D721Med (cell line): ENCODE measurements around the gene UBASH3B.

ENCODE experiments used
- DNase-seq: peaks from one replicate; pipeline ENCODE4 v3.0.0; 2011; ENCODE audit warnings: low spot score; ENCODE audit not compliant: insufficient read length
- FAIRE-seq: peaks from 2 replicates; lab custom pipeline; 2011; peaks lifted over from hg19 to GRCh38; lab: Jason Lieb, UNC
- TF ChIP-seq, protein P1 (sequence below): IDR thresholded peaks from 2 replicates; pipeline ENCODE4 v1.5.1; 2012; ENCODE audit warnings: mild to moderate bottlenecking, control low read depth; ENCODE audit not compliant: insufficient read depth; ENCODE audit errors: missing control alignments

Gene UBASH3B

DNA sequence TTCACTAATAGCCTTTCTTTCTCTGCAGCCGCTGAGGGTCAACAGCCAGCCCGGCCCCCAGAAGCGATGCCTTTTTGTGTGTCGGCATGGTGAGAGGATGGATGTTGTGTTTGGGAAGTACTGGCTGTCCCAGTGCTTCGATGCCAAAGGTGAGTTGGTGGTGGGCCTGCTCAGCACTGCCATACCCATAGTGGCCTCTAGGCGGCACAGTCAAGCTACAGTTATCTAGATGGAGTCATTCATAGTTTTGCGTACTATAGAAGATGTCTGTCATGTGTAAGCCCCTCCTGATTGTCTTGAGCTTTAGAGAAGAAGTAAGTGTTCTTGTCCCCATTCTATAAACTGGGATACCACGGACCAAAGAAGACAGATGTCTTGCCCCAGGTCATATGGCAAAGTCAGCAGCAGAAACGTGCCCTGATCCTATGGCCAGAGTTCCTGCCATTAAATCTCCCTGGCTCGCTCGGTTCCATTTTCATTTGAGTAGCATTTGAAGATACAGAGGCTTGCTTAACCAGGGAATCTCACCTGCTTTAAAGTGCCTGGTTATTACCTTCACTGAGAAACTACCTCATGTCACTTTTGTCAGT lies 140.7 kb downstream of the UBASH3B start:
- no peak for FAIRE-seq

DNA sequence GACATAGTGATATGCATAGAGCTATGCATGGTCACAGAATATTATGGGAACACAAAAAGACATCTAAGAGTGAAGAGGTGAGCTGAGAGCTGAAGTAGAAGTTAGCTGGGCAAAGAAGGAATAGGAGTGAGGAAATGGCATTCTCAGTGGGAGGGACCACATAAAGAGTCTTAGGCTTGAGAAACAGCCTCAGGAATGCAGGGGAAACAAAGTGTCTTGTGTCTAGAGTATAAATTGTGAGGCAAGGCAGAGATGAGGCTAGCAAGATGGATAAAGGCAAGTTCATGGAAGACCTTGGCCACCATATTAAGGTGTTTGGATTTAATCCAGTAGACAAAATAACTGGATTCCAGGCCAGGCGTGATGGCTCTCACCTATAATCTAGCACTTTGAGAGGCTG lies 142.1 kb downstream of the UBASH3B start:
- FAIRE-seq, result no peak
- TF ChIP-seq, protein P1, sequence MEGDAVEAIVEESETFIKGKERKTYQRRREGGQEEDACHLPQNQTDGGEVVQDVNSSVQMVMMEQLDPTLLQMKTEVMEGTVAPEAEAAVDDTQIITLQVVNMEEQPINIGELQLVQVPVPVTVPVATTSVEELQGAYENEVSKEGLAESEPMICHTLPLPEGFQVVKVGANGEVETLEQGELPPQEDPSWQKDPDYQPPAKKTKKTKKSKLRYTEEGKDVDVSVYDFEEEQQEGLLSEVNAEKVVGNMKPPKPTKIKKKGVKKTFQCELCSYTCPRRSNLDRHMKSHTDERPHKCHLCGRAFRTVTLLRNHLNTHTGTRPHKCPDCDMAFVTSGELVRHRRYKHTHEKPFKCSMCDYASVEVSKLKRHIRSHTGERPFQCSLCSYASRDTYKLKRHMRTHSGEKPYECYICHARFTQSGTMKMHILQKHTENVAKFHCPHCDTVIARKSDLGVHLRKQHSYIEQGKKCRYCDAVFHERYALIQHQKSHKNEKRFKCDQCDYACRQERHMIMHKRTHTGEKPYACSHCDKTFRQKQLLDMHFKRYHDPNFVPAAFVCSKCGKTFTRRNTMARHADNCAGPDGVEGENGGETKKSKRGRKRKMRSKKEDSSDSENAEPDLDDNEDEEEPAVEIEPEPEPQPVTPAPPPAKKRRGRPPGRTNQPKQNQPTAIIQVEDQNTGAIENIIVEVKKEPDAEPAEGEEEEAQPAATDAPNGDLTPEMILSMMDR, result no peak
- DNase-seq, result no peak

More for the DNA sequence above, 140.7 kb downstream of the UBASH3B start:
- TF ChIP-seq, protein P1, result peak; percentile 50
- no peak for DNase-seq

DNA sequence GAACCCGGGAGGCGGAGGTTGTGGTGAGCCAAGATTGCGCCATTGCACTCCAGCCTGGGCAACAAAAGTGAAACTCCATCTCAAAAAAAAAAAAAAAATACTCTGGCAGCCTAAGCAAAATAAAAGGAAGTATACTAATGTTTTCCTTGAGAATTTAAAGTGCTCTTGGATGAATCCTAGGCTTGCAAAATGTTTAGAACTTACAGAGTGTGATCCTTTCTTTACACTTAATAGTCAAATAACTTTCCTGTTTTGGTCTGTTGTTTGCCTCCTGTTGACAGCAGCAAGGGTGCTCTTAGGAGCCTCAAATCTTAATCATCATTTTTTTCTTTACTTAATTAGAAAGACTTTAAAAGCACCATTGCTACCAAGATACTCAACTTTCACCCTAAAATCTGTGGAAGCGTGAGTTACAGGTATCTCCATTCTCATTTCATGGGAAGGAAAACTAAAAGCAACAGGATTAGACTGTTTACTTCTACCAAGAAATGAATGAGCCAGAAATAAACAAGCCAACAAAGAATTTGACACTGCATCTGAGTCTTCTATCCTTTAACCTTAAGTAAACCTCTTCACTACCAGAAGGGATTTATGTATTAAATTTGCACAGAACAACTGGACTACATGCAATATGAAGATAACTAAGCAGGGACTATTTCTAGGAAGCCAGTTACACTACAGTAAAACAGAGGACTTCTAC lies 144.0 kb downstream of the UBASH3B start:
- FAIRE-seq (no peak), DNase-seq (no peak)
- TF ChIP-seq, protein P1, result no peak

DNA sequence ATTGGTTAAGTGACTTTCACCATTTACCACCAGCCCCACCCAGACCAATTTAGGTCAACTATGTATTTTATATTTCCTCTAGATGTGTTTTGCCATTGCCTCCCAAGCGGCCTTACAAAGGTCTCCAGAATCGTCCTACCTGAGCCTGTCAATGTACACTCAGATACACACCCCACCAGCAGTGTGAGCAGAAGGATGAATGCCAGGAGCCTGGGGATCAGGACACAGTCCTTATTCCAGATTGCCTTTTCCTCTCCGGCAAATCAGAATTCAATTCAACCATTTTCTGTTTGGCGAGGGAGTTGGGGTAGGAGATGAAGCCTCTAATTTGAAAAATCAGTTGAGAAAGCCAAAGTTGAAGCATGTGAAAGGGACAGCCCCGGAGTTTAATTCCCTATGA lies 147.4 kb downstream of the UBASH3B start:
- FAIRE-seq, result no peak
- TF ChIP-seq, protein P1, result no peak
- no peak for DNase-seq

DNA sequence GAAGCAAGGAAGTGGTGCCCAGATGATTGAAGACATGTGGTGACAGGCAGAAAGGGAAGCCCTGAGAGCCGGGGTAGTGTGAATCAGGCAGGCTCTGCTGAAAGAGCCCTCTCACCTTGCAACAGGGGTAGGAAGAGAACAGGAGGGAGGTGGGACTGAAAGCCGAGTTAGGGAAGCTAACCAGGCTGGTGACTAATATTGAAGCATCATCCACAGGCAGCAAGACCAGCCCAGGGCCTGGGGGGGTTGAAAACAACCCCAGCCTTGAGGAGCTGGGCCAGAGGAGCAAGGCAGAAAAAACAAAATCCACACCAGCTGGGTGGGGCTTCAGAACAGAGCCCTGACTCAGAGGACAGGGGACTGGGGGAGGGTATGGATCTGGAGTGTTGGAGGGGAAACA lies 147.8 kb downstream of the UBASH3B start:
- DNase-seq (no peak), FAIRE-seq (no peak)
- TF ChIP-seq, protein P1, result no peak

DNA sequence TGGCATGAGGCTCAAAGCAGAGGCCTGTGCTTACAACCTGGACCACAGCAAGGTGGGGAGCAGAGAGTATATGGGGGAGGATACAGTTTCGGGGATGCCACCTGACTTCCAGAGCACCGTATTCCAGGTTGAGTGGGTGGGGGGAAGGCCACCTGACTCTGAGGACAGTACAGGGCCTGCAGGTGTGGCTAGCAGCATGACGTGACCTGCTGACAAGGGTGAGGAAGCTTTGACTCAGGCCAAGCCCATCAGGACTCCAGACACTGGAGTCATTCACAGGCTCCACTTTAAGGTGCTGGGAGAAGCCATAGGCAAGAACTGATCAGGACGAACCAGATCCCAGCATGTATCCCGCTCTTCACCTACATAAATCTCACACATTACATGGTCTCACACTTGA lies 148.2 kb downstream of the UBASH3B start:
- no peak for FAIRE-seq
- DNase-seq, result no peak
- TF ChIP-seq, protein P1, result no peak

DNA sequence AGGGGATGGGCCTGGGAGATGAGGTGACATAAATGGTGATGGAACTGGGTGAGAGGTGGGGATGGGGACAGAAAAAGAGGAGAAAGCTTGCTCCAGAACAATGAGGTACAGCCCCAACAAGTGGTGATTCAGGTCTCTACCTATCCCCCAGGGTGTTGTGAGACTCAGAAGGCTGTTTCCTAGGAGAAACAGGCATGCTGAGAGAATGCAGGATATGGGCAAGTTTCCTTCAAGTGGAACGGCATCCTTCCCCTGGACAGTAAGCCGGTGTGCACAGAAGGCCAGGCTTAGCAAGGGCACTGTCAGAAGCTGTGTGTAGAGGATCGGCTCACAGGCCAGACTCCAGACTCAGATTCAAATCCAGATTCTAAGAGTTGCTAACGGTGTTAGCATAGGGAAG lies 148.6 kb downstream of the UBASH3B start:
- DNase-seq (no peak), FAIRE-seq (no peak)
- TF ChIP-seq, protein P1, result no peak
